ENCODE measurements around the gene YWHAH.
A peak's percentile ranks its signal among the peaks of the same experiment; 100 is the strongest.
"Not testable (repeated sequence)": the region's sequence is repeated elsewhere in the genome, so short reads cannot be mapped to it uniquely, and the experiment has no call there.

The YWHAH gene

DNA sequence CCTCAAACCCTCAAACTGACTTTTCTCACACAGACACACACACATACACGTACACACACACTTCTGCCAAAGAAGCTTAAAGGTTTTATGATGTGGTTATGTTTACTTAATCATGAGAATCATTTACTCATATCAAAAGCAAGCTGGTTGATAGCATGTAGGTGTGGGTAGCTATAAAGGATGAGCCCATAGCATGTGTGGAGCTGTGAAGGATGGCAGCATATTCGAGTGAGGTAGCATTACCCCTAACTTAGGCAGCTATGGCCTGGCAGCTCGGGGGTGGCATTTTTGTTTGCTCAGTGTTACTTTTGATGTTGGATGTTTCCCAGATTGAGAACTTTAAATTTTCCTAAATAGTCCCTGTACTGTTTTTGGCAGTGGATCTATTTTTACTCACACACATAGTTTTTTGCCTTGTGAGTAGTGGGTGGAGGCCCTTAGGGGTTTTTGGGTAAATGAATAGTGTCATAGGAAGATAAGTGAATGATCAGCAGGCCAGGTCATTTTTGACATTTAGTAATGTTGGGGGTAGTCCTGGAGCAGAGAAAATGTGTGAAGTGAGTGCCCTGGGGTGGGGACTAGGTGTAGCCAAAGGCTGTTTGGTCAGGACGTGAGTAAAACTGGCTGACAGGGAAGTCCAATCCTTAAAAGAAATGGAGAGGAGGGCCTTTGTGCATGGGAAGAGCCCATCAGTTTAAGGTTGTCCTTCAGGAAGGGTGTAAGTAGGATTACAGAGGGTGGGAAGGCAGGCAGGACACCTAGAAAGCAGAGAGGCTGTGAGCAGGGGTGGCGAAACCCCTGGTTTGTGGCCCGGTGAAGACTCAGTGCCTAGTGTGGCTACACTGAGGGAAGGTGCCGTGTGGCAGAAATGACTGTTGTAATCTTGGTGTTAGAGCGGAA, 7.1 kb downstream of the YWHAH start:
- no peak for DNase-seq

DNA sequence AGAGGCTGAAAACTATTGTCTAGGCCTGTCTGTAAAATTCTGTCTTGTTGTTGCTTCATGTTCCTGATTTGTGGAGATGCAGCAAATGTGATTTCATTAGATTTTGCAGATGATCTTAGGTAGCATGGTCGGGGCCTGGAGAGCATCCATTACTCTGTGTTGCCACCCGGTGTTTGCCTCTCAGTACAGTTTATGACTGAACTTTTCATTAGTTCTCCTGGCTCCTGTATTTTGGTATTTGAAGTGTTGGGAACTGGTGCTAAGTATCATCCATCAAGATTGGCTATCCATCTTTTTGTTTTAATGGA, 7.7 kb downstream of the YWHAH start:
- DNase-seq = no peak

- DNase-seq = no peak
These were observed 8.1 kb downstream of the YWHAH start for GRCh38 chr22:31952472-31952871.

DNA sequence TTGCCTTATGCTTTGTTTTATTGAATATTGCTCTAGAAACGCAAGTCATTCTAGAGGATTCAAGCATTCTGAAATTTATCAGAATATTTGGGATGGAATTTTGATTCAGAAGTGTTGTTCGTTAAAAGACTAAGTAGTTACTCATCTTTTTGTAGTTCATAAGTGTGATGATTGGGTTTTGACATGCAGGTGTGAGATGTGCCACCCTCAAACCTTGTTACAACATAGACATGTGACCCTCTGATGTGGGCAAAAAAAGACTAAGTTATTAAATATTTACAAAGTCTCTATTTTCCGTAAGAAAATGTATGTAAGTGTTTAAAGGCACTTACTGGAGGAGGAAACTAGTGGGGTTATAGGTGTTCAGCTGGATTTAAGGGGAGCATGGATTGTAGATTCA, 8.9 kb downstream of the YWHAH start:
- DNase-seq = no peak

DNA sequence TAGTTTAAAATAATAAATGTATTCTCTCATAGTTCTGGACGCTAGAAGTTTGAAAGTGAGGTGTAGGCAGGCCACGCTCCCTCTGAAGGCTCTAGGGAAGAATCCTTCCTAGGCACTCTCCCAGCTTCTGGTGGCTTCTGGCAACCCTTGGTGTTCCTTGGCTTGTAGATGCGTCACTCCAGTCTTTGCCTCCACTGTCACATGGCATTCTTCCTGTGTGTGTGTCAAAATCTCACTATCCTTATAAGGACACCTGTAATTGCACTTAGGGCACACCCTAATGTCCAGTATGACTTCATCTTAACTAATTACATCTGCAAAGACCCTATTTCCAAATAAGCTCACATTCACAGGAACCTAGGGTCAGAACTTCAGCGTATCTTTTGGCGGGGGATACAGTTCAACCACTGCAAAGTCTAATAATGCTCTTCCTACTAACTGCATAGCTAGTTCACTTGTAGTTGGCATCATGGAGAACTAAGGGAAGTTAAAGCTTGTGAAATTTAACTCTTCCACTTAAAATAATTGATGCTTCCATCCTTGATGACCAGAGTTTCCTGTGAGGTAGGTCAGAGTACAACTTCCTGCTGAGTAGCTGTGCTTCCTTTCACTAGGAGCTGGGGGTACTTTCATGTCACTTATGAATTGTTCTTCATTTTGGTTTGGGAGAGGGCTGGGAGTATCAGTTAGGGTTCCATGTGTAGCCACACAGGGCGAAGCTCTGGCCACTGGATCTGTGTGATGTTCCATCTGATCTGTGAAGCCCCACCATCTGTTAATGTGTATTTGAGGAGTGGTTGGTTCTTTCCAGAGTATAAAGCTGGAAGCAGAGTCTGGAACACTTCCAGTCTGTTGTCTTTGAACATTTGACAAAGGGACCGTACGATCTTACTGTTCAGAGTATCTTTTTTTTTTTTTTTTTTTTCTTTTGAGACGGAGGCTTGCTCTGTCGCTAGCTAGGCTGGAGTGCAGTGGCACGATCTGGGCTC, 10.5 kb downstream of the YWHAH start:
- DNase-seq = no peak

DNA sequence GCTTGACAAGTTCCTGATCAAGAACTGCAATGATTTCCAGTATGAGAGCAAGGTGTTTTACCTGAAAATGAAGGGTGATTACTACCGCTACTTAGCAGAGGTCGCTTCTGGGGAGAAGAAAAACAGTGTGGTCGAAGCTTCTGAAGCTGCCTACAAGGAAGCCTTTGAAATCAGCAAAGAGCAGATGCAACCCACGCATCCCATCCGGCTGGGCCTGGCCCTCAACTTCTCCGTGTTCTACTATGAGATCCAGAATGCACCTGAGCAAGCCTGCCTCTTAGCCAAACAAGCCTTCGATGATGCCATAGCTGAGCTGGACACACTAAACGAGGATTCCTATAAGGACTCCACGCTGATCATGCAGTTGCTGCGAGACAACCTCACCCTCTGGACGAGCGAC, 12.0 kb downstream of the YWHAH start:
- DNase-seq = no peak

DNA sequence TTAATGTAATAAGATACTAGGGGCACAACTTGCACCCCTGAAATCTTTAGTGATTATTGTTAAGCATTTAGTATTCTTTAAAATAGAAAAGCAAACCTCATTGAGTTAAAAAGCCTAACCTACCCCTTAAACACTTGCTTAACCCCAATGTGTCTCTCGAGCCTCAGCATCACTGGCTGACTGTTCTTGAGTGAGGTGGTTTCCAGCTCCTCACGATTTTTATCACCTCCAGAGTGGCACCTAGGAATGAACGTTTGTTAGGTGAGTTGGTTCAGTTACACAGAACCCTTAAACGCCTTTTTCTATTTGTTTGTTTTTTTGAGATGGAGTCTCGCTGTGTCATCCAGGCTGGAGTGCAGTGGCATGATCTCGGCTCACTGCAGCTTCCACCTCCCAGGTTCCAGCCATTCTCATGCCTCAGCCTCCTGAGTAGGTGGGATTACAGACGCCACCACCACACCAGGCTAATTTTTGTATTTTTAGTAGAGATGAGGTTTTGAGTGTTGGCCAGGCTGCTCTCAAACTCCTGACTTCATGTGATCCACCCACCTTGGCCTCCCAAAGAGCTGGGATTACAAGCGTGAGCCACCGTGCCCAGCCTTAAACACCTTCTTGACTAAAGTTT, 13.7 kb downstream of the YWHAH start:
- DNase-seq = no peak

- no peak for DNase-seq
These were observed 14.4 kb downstream of the YWHAH start for GRCh38 chr22:31958625-31959239.

GRCh38 chr22:31960767-31961166, 16.4 kb downstream of the YWHAH start:
- no peak for DNase-seq

DNA sequence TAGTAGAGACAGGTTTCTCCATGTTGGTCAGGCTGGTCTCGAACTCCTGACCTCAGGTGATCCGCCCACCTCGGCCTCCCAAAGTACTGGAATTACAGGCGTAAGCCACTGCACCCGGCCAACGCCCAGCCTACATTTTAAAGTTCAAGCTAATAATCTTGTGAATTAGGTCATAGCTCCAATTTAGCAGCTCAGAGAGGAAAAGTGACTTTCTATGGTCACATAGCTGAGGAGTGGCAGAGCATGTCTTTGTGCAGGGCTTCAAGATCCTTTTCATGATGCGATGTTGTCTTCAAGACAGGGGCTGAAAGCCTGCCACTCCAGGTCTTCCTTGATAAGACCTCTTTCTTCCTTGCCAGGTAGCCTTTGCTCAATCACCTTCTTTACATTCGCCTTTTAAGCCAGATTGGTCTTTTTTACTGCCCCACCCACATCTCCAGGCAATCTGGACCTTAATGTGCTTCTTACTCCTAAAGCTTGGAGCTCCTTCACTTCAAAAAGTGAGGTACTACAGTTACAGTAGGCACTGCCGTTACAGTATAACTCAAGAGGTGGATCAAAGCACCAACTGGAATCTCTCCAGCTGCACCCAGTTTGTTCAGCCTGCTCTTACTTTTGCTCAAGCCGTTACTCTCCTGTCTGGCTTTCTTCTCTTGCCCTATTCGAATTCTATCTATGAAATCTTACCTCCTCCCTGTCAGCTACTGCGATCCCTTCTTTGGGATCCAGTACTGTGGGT, 18.2 kb downstream of the YWHAH start:
- no peak for DNase-seq

- DNase-seq = no peak
These were observed 23.7 kb downstream of the YWHAH start for GRCh38 chr22:31968022-31968421.

DNA sequence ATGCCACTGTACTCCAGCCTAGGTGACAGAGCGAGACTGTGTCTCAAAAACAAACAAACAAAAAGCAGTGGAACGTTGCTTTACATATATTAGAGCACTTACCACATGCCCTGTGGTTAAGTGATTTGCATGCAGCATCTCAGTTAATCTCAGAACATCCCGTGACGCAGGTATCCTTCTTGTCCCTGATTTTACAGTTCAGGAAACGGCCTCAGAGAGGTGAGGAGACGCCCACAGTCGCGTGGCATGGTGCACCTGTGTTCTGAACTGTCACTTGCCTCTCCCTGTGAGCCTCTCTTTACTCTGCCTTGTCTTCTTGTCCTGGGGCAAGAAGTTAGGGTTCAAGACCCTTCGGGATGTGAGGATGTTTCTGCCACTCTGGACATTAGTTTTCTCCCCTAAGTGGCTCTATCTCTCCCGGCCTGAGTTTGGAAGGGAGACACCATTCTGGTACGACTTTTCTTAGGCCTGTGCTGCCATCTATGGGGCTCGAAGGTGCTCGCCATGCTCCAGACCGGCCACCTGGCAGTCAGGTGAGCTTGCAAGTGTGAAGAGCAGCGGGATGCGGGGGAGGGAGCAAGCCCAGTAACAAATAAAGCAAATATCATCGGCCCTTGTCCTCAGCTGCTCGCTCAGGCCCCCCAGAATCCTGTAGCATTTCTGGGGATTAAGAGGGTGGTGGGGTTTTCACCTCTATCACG, 25.6 kb downstream of the YWHAH start:
- no peak for DNase-seq

DNA sequence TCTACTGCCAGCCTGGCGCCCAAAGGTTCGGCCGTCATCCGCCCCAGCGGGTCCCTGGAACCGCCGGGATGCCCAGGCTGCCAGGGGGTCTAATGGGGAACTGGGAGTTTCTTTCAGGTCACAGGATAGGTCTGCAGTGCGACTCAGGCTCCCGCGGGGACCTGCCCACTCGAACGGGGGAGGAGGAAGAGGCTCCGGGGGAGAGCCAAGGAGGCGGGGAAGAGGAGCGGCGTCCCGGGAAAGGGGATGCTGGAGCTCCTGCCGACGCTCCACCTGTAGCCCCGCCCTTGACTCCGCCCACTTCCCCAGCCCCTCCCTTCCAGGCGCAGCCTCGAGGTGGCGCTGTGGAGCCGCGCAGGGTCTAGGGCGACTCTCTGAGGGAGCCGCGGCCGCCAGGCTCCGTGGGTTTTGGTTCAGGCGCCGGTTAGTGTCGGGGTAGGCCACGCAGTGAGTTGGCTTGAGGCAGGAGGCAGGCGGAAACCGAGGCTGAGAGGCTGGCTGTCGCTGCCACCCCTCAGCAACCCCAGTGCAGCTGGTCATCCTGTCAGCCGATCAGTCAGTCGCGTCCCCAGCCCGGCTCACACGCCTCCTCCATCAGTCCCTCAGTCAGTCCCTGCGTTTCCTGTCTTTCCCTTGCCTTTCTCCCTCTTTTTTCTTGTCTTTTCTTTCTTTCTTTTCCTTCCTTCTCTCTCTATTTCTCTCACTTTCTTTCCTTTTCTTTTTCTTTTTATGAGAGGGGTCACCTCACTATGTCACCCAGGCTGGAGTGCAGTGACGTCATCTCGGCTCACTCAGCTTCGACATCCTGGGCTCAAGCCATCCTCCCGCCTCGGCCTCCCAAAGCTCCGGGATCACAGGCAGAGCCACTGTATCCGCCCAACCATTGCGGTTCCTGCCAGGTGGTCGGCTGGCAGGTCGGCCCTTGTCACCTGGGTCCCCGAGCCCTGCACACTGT, 26.4 kb downstream of the YWHAH start:
- DNase-seq = peak; percentile 93

- no peak for DNase-seq
These were observed 27.8 kb downstream of the YWHAH start for GRCh38 chr22:31972180-31972579.

DNA sequence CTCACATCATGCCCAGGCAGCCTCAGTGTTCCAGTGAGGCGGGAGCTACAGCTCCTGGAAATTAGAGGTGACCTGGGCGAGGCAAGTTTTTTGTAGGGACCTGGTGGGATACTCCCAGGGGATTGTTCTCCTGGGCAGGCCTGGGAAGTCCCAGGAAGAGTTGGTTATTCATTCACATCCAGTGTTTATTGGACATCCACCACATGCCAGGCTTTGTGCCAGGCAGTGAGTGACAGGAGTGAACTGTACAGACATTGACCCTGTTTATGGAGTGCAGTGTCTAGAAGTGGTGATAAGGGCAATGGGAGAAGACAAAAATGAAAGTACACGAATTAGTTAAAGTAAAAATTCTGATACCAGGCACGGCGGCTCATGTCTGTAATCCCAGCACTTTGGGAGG, 29.4 kb downstream of the YWHAH start:
- DNase-seq = no peak

DNA sequence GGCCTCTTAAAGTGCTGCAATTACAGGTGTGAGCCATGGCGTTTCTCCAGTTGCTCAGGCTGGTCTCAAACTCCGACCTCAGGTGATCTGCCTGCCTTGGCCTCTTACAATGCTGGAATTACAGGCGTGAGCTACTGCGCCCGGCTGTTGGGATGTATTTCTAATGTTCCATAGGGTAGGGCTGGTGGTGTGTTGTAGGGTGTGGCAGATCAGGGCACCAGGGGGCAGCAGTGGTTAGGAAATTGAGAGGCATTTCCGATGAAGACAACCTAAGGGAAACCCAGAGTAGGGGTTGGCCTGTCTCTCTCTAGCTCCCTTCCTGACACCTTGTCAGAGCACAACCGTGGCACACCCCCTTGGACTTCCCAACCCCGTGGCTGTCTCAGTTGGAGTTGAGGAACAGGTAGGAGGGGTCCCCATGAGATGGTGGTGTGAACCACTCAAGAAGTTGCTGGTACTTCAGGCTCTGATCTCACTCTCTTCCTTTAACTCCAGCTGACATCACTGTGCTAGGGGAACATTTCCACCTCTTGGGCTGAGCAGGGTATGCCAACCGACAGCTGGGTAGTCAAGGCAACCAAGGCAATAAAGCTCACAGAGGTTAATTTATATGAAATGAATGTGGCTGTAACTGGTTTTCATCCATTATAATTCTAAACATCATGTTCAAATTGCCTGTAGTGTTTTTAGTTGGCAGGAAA, 33.0 kb downstream of the YWHAH start:
- peak; percentile 76 for DNase-seq

DNA sequence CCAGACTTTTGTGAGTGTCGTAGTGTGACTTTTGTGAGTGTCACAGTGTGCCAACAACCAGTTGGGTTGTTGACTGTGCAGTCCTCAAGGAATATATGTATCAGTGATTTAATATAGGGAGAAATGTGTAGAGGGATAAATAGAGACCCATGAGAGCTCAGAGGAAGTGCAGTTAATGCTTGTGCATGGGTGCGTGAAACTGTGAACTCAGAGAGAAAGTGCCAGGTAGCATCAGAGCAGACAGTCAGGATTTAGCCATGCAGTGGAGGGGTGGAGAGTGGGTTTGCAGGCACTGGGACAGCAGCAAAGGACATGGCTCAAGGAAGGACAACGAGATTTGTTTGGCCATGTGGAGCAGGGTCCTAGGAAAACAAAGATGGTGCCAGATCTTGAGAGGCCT, 33.6 kb downstream of the YWHAH start:
- peak; percentile 41 for DNase-seq

DNA sequence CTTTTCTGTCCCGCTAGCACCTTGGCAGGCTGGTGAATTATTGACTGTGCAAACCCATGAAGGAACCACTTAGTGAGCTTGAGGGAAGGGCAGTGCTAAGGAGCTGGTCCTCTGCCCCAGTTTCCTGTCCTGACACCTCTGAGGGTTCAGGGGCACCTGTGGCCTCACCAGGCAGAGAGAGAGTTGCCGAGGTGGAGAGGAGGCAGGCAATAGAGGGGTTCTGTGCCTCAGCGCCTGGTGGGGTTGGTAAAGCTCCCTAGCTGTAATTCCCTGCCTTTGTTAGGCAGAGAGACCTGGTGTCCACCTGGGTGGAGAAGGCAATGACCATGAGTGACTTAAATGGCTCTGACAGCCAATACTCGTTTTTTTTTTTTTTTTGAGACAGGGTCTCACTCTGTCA, 36.3 kb downstream of the YWHAH start:
- no peak for DNase-seq

DNA sequence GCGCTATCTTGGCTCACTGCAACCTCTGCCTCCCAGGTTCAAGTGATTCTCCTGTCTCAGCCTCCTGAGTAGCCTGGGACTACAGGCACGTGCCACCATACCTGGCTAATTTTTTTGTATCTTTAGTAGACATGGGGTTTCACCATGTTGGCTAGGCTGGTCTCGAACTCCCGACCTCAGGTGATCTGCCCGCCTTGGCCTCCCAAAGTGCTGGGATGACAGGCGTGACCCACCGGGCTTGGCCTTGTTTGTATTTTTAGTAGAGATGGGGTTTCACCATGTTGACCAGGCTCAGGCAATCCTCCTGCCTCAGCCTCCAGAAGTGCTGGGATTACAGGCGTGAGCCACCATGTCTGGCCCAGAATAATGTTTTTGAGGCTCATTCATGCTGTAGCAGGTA, 37.6 kb downstream of the YWHAH start:
- not testable (repeated sequence) for DNase-seq
